GM19467 (cell line): Measurements from ENCODE around the gene CYP2W1.

ENCODE experiments used
- ATAC-seq: cut with Tn5 transposase; IDR thresholded peaks from one replicate; pipeline ENCODE4 v1.9.1; 2021; ENCODE audit warnings: mild to moderate bottlenecking, moderate library complexity; ENCODE audit not compliant: unreplicated experiment

CYP2W1 gene

DNA sequence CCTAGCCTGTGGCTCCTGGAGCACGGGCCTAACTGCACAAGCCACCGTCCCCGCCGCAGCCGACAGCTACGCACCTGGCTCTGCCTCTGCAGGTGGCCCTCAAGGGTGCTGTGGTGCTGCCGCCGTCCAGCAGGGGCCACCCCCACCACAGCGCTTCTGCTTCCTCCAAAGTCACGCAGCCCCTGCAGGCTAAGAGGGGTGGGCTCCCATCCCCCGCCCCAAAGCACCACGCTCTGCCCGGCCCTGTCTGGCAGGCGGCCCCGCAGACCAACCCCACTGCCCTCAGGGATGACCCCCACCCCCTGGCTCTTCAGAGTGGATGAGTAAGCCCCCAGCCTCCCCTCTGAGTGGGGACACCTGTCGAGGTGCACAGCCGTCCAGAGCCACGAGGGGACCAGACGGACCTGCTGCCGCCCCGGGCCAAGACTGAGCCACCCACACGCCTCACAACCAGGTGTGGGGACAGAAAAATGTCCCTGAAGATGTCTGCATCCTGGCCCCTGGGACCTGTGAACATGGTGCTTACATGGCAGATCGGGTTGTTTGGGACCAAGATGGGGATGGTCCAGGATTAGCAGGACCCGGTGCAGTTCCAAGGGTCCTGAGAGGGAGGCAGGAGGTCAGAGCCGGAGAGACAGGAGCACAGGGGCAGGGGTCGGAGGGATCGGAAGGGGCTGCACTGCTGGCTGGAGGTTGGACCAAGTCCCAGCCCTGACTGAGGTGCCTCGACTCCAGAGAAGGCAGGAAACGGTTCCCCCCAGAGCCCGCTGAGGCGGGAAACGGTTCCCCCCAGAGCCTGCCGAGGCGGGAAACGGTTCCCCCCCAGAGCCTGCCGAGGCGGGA is 19.5 kb upstream of the CYP2W1 start:
- ATAC-seq: no peak

DNA sequence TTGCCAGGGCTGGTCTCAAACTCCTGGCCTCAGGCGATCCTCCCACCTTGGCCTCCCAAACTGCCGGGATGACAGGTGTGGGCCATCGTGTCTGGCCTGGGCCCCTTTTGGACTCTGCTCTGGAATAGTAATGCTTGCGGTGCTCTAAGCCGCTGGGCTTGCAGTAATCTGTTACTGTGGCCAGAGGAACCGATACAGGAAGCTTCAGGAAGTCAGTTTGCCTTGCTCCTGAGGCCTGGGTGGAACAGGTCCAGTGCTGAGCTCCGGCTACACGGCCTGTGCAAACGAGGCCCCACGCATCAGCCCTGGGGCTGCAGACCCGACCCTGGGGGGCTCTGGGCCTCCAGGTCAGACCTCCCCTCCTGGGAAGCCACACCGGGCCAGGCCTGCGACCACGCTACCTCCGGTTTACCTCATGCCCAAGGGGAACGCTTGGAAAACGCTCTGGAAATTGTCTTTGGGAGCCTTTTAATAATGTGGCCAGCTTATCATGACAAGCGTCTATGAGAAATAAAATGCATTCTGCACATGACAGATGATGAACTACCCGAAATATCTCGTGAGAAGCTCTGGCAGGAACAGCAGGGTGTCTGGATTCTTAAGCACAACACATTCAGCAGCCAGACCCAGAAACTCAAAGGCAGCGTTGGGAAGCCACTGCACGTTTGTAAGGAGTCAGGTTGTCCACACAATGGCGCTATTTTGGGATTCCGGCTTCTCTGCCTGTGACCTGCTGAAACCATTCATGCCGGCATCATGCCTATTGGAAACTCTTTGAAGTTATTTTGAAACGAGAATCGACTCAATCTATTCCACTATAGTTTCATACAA is 18.4 kb upstream of the CYP2W1 start:
- ATAC-seq: no peak

DNA sequence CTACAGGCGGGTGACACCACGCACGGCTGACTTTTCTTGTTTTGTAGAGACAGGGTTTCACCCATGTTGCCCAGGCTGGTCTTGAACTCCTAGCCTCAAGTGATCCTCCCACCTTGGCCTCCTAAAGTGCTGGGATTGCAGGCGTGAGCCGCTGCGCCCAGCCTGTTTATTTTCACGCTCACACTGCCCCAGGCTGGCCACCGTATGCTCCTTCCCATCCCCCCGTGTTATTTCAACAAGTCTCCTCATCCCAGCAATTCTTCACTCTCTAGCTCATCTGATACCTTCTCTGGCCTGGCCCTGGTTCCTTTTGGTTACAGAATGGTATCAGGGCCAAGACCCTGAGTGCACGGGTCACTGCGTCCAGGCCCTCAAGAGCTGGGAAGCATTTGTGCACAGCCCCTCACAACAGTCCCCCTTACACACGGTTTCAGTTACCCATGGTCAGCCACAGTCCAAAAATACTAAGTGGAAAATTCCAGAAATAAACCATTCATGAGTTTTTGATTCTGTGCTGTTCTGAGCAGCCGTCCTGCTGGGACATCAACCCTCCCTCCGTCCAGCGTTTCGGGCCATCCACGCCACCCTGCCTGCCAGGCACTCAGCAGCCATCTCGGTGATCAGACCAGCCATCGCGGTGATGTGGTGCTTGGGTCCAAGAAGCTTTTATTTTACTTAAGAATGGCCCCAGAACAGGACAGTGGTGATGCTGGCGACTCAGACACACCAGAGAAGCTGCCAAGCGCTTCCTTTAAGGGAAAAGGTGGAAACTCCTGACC is 16.5 kb upstream of the CYP2W1 start:
- no peak for ATAC-seq

DNA sequence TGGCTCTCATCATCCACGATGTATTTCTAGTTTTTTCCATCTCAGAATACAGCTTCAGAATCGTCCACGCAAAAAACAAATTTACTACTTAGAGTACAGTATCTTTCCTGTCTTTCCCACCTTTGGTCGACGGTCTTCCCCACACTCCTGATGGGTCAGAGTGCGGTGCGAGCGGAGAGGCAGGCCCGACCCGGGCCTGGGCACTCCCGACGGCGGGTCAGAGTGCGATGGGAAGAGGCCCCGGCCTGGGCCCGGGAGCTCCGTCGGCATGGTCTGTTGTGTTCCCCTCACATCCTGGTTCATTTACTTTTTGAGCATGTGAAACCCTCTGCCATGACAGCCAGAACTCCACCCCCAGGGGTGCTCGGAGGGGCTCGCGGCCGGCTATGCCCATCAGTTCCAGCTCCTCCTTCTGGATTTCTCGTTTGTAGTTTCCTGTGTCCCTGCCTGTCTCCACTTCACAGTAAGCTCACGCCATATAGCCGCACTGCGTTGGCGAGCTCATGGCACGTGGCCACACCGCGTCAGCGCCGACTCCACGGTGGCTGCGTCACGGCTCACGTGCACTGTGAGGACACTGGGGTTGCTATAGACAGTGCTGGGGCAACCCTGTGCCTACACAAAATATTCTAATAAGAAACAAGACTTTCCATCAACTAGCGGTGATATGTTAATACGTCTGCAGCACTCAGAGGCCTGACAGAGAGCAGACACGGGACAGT is 15.5 kb upstream of the CYP2W1 start:
- no peak for ATAC-seq

DNA sequence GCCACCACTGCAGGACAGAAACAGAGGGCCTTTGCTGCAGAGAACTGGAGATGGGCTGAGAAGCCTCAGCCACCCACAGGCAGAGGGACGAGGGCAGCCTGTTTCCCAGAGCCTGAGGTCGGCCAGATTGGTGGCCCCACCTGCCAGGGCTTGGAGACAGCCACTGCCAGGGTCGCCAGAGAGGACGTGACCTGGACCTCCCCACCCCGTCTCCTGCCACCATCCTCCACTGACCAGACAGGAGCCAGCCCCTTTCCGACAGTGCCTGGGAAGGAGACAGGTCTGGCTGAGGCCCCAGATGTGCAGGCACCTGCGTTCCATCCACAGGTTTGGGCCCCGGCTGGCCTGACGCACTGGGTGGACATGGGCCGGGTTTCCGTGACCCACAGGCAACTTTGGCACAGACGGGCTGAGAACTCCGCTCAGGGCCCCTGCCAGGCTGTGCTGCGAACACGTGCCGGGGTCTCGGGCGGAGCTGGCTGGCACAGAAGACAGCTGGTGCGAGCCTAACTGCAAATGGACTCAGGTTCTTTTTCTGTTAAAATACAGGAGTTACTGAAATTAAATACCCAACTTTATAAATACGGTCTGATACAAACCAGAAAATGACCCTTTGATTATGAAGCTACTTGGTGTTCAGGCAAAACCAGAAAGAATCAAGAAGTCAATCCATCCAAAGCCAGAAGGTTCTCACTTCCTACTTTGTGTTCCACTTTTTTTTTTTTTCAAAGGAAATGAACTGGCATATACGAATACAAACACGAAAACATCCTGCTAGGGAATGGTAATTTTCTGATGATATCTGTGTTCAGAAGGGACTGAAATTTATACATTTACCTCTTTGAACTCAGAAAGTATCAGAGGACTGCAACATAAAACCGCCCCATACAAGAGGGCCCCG is 14.5 kb upstream of the CYP2W1 start:
- ATAC-seq: no peak

DNA sequence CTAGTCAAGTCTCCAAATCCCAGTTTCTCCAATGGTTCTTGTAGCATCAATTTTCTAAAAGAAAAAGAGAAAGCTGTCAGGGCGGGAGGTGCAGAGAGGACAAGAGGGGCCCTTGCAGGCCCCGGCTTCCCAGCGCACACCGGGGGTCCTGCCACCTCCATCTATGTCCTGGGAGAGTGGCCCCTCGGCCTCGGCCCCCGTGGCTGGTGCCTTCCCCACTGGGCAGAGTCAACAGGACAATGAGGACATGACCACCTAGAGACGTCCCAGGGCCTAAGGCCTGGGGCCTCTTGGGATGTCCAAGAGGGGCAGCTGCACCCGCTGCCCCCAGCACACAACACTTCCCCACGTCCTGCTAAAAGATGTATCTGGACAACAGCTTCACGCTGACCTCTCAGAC is 13.6 kb upstream of the CYP2W1 start:
- no peak for ATAC-seq

DNA sequence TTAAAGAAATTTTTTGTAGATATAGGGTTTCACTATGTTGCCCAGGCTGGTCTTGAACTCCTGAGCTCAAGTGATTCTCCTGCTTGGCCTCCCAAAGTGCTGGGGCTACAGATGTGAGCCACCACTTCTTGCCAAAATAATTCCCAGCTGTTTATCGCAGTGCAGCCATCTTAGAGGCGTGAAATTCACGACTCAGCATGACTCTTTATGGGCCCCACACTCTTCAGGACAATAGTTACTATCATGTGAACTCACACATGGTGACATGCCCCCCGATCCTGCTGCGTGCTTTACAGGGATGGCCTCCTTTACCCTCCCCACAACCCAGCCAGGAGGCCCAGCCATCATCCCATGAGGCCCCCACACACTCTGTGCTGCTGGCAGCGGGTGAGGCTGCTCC is 12.2 kb upstream of the CYP2W1 start:
- ATAC-seq: no peak

DNA sequence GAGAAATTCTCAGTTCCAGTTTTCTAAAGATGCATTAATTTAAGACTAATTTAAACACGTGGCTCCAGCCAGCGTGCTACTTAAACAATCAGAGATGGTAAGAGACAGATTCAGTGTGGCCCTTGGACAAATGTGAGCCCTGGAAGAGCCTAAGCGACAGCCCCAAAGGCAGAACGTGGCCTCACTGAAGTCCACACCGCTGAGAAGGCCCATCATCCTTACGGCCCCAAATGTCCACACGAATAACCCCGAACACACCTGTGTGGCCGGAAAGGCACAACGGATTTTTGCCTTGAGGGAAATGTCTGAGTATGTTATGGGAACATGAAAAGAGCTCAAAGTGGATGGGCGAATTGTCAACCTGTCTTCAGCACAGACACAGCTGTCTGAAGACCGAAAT is 10.9 kb upstream of the CYP2W1 start:
- ATAC-seq: no peak

DNA sequence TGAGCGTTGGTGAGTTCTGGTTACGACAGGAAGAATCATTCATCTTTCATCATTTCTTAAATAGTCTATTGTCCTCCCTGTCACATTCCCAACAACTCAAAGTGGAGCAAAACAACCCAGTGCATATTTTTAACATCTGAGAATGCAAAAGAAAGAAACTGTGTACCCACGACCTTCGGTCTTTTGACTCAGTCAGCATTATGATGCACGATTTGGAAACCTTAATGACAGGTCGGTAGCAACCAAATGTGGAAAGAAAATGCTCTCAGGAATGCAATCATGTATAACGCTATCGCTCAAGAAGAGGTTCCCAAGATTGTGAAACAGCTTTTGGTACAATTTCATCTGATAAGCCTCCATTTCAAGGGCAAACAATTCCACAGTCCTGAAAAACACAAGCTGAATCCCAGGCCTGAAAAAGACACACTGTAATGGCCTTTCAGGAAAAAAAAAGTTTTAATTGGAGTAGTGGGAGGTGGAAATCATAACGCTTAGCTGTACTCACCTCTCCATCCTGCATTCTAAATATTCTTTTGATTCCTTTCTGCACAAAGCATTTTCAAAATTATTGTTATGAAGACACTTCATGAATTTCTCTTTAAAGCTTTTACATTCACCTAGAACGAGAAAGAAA is 10.2 kb upstream of the CYP2W1 start:
- ATAC-seq: no peak

DNA sequence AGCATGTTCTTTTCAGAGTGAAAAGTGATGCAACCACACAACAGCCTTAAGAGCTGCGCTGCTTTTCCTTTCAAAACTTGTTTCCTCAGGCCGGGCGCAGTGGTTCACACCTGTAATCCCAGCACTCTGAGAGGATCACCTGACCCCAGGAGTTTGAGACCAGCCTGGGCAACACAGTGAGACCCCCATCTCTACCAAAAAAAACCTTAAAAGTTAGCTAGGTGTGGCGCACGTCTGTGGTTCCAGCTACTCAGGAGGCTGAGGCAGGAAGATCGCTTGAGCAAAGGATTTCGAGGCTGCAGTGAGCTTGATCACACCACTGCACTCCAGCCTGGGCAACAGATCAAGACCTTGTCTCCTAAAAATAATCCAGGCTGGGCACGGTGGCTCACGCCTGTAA is 9.7 kb upstream of the CYP2W1 start:
- ATAC-seq: no peak

DNA sequence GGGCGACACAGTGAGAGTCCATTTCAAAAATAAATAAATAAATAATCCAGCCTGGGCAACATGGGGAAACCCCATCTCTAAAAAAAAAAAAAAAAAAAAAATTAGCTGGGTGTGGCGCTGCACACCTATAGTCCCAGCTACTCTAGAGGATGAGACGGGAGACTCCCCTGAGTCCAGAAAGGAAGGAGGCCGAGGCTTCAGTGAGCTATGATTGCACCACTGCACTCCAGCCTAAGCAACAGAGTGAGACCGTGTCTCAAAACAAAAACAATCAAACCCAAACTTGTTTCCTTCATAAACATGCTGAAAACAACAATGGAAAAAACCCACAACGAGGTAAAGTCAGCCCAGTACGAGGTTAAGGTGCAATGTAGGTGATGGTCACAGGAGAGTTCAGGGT is 8.8 kb upstream of the CYP2W1 start:
- no peak for ATAC-seq

DNA sequence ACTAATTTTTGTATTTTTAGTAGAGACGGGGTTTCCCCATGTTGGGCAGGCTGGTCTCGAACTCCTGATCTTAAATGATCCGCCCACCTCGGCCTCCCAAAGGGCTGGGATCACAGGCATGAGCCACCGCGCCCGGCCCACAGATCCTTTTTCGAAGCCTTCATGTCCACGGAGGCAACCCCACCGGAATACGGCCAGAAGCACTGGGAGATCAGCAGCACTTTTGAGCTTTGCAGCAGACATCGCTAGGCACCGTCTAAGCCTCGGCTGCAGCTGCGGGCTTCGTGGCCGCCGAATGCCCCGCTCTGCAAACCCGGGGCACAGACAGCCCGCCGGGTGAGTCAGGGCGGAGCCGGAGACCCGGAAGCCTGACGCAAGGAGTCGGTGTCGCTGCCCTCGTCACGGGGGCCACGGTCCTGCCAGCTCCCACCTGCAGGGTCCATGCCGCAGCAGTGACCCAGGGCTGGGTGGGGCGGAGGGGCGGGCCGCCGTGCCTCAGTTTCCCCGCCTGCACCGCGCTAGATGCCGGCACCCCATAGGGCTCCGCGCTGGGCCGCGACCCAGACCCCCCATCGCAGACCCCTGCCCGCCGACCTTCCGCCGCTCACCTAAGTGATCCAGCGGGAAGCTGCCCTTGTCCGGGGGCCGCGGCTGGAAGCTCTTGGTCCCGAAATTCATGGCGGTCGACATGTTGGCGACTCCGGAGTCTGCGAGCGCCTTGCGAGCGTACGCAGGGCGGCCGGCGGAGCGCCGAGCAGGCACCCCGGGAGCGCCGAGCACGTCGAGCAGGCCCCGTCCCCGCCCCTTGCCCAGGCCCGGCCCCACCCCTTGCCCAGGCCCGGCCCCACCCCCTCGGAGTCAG is 7.9 kb upstream of the CYP2W1 start, which contains the start of gene COX19:
TSS of gene COX19 (minus strand) at position 730 of the 862 bp plus-strand sequence. CDS start at position 690, 40 bp downstream.
- ATAC-seq: peak; percentile 62

DNA sequence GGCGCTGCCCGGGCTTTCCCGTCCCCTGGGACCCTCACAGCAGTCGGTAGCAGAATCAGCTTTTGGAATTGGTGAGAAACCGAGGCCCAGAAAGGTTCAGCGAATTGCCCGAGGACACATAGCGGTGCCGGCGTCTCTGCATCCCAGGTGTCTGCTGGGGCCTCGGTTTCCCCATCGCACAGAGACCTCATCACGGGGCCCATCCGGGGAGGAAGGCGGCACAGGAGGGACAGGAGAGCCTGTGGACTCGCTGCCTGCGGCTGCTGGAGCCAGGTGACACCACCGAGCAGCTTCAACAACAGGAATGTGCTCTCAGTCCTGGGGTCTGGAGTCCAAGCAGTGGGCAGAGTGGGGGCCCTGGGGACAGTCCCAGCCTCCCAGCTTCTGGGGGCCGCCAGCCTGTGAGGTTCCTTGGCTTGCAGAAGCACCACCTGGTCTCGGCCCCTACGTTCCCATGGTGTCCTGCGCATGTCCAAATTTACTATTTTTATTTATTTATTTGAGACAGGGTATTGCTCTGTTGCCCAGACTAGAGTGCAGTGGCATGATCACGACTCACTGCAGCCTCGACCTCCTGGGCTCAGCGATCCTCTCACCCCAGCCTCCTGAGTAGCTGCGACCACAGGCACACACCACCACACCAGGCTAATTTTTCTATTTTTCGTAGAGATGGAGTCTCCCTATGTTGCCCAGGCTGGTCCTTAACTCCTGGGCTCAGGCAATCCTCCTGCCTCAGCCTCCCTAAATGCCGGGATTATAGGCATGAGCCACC is 7.1 kb upstream of the CYP2W1 start:
- no peak for ATAC-seq

DNA sequence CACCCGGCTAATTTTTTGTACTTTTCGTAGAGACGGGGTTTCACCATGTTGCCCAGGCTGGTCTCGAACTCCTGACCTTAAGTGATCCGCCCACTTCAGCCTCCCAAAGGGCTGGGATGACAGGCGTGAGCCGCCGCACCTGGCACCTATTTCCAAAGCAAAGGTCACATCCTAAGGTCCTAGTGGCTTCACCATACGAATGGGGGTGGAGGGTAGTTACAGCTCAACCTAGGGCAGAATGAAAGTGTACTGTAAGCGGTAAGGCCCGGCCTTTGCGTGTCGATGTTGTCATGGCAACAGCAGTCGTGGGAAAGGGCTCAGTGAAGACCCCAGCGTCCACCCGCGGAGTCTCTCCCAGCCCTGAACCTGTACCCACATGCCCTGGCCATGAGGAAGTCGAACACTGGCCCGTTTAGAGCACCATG is 6.1 kb upstream of the CYP2W1 start:
- ATAC-seq: no peak

DNA sequence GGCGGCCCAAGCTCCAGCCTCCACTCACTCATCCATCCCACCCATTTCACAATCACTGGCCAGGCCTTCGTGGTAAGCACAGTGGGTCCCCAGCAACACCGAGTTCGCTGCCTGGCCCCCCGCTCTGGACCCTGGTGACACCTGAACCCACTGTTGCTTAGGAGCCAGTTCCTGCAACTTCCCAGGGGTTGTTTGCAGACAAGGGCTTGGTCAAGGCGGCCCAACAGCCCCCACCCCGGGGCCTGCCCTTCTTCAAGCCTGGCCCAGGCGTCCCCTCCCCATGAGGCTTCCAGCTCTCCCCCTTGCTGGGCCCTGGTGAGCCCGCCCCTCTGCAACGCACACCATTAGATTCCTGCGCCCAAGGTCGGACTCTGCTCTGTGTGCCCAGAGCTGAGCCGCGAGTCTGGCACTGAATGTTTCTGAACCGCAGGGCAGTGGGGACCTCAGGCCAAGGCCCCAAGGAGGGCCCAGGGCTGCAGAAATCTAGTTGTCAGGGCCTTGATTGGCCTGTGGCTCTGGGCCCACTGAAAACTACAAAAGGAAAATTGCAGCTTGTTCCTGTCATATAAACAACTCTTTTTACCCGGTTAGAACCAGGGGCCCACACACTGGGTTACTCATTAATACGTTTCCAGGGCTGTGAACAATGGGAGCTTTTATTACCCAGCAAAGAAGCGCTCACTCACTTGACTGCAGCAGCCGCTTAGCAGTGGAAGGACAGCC is 5.5 kb upstream of the CYP2W1 start:
- ATAC-seq: no peak

DNA sequence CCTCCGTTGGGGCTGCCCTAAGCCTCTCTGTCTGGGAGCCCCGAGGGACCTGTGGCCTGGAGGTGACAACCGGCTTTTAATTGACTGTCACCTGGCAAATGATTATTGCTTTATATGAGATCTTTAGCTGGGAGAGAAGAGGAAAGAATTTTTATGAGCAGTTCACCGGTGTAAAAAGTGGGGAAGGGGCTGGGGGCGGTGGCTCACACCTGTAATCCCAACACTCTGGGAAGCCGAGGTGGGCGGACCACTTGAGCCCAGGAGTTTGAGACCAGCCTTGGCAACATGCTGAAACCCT is 5.0 kb upstream of the CYP2W1 start:
- ATAC-seq: no peak
